ENCODE results near the gene MPP3. TPM values are rescaled to one million over a fixed set of nuclear protein-coding genes. Genes with fewer than 3 reads are reported as not detected.

The MPP3 gene
- total and polyA plus RNA-seq, 2 of the 4 experiments (the other 2 are of a cell fraction): 5.7 to 11.9 TPM

DNA sequence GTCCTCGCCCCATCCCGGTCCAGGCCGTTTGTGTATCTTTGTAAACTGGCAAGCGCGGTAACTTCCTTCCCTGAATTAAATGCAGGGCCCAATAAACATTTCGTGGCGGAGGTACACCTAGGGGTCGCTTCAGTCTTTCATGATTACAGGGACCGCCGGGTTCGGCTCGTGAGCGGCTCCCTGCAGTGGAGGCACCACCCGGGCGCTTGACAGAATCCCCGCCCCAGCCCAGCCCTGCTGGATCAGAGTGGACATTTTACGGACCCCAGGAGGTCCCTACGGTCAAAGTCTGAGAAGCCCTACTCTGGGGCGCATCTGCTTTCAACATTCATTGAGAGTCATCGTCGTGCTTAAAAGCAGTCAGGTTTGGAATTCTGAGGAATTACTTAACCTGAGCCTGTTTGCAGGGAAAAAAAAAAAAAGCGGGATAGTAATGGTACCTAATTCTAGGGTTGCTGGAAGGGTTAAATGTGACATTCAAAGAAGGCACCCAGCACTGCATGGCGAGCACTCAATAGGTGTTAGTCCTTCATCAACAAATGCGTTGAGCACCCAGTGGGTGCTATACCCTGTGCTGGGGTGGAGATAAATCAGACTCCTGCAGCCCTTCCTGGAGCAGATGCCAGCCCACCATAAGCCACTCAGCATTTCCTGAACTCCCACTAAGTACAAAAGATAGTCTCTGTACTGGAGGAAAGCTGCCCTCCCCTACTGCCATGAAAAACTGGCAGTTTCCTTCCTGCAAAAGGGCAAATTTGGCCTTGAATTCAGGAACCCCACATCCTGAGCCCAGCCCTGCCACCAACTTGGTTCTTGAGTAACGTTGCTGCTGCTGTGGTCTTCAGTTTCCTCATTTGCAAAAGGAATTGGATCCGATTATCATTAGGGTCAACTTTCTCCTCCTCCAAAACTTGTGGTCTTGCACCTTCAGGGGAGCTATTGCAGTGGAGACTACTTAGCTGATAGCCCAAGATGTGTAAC is 53.5 kb downstream of the MPP3 start:
- peaks cover 27% of the 10 kb centered on the region for H3K9me1 ChIP-seq (ENCODE audit: insufficient read depth, low read length)
- intact Hi-C loops (cut with micrococcal nuclease) (loop anchor here (2.0 to 5.0 kb wide), 3 partner anchors 53 to 383 kb away; partner anchors contain the start of genes CD300LG and MPP3), dilution Hi-C loops (cut with HindIII; ENCODE audit: low sequenced_read_pairs, unreplicated experiment) (no loop called here), in situ Hi-C loops (cut with MboI; ENCODE audit: low sequenced_read_pairs) (no loop called here)
- peaks cover 28% of the 10 kb centered on the region for H4K20me1 ChIP-seq (ENCODE audit: insufficient read depth, low read length)
- peak overlapping the region; percentile 71; the same call in 1 of the 2 replicates for H4K5ac ChIP-seq (ENCODE audit: low read depth, low read length)
- 6% methylated on average over 14 of the region's 26 CpGs; no CpG with 5 or more reads in 1 of the 2 experiments for whole genome bisulfite sequencing, 2 experiments (ENCODE audit: extremely low coverage in 2 of 2, insufficient read length in 1 of 2)
- H3K56ac ChIP-seq (ENCODE audit: extremely low read depth, insufficient read depth, low read length): peak overlapping the region; percentile 83
- peak; percentile 25 for DNase-seq
- H2AFZ ChIP-seq (replicated peaks; ENCODE audit: low read length, poor library complexity): peak overlapping the region; percentile 97
- H2BK20ac ChIP-seq (ENCODE audit: low read depth, low read length): no peak overlapping the region
- H3K4ac ChIP-seq (ENCODE audit: low read depth, low read length): peak overlapping the region; percentile 90
- peak overlapping the region; percentile 80 for H3K9ac ChIP-seq (ENCODE audit: low read depth, low read length)
- ATAC-seq (ENCODE audit: low read depth): peak; percentile 45
- ChIA-PET POLR2A (ENCODE audit: unreplicated experiment) (interaction anchor here (0.6 kb wide), 1 partner anchor 79 kb away, joined by 18 read pairs; no protein-coding TSS in a partner anchor), CTCF (interaction anchor here (0.6 to 0.7 kb wide), 2 partner anchors 67 to 345 kb away, joined by 3 read pairs; no protein-coding TSS in a partner anchor)
- peak overlapping the region; percentile 61; the same call in 1 of the 2 replicates for H3K18ac ChIP-seq (ENCODE audit: low read depth, low read length)
- peak overlapping the region; percentile 67 for H3K4me3 ChIP-seq (ENCODE audit: insufficient read depth, low read depth, low read length)
- peak overlapping the region; percentile 95 for H2AK9ac ChIP-seq (replicated peaks; ENCODE audit: low read depth, low read length, poor library complexity)
- BruUV-seq (replicated peaks): no TSS peak
- H2BK5ac ChIP-seq (ENCODE audit: low read depth, low read length, poor library complexity, severe bottlenecking): peak overlapping the region; percentile 56
- TF ChIP-seq MAZ (IDR thresholded peaks at IDR 0.05; ENCODE audit: borderline replicate concordance, low read depth, low read length) (no peak), BHLHE40 (IDR thresholded peaks at IDR 0.05; ENCODE audit: low read depth, low read length) (peak; percentile 55)
- TF ChIP-seq, protein P1, sequence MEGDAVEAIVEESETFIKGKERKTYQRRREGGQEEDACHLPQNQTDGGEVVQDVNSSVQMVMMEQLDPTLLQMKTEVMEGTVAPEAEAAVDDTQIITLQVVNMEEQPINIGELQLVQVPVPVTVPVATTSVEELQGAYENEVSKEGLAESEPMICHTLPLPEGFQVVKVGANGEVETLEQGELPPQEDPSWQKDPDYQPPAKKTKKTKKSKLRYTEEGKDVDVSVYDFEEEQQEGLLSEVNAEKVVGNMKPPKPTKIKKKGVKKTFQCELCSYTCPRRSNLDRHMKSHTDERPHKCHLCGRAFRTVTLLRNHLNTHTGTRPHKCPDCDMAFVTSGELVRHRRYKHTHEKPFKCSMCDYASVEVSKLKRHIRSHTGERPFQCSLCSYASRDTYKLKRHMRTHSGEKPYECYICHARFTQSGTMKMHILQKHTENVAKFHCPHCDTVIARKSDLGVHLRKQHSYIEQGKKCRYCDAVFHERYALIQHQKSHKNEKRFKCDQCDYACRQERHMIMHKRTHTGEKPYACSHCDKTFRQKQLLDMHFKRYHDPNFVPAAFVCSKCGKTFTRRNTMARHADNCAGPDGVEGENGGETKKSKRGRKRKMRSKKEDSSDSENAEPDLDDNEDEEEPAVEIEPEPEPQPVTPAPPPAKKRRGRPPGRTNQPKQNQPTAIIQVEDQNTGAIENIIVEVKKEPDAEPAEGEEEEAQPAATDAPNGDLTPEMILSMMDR (conservative IDR thresholded peaks at IDR 0.05; ENCODE audit: low read depth, low read length): peak; percentile 33; the same call in 1 of the 2 replicates
- peak overlapping the region; percentile 66 for H3K27ac ChIP-seq (ENCODE audit: insufficient read depth, low read length)
- H4K8ac ChIP-seq (ENCODE audit: low read depth in 2 of 2, low read length in 2 of 2): peak overlapping the region; percentile 87 to 91; a peak in 3 of 4 replicates
- peak overlapping the region; percentile 35; the same call in 1 of the 2 replicates for H2AK5ac ChIP-seq (ENCODE audit: low read depth, low read length)
- H3K9me3 ChIP-seq (ENCODE audit: control insufficient read depth, insufficient read depth, low read length): no peaks in the 10 kb centered on the region
- peak overlapping the region; percentile 58 for H4K91ac ChIP-seq (ENCODE audit: insufficient read depth, low read depth, low read length)
- peak overlapping the region; percentile 85 for H3K23ac ChIP-seq (ENCODE audit: low read depth, low read length)
- H3K36me3 ChIP-seq (ENCODE audit: control insufficient read depth, insufficient read depth, low read length): peaks cover 13% of the 10 kb centered on the region
- no peaks in the 10 kb centered on the region for H3K27me3 ChIP-seq (ENCODE audit: control insufficient read depth, insufficient read depth, low read length)
- peaks cover 6% of the 10 kb centered on the region for H3K4me1 ChIP-seq (ENCODE audit: control insufficient read depth, insufficient read depth, low read length)
- peaks cover 15 to 36% of the 10 kb centered on the region in 2 experiments for H3K79me1 ChIP-seq (ENCODE audit: low read depth in 1 of 2, low read length in 2 of 2)
- H3K4me2 ChIP-seq (ENCODE audit: low read depth, low read length): peak overlapping the region; percentile 93
- peak overlapping the region; percentile 75; the same call in 1 of the 2 replicates for H2BK120ac ChIP-seq (ENCODE audit: low read depth, low read length)
- peak overlapping the region; percentile 92; the same call in 1 of the 2 replicates for H3K14ac ChIP-seq (replicated peaks; ENCODE audit: low read depth, low read length)
- 0 out of 3 replicates have a peak overlapping the region, but pooled peaks have one; percentile 80 for H2BK15ac ChIP-seq (ENCODE audit: low read depth, low read length)
